Esophagus squamous epithelium (tissue), 4 donors: ENCODE measurements around the gene DHCR7.

Source experiments
- CTCF ChIP-seq, 6 experiments: fragments of 450-650 bp in 4 of 6; fragments of 200-600 bp in 2 of 6; sonication (generic) in 2 of 6; IDR thresholded peaks; one replicate each; pipeline ENCODE4 v1.5.1; 2016 to 2019; ENCODE audit warnings: antibody characterized with exemption in 6 of 6, mild to moderate bottlenecking in 4 of 6, moderate library complexity in 4 of 6
- POLR2A ChIP-seq, 4 donors: fragments of 450-650 bp; IDR thresholded peaks; one replicate each; pipeline ENCODE4 v1.6.1; 2017; ENCODE audit warnings: antibody characterized with exemption in 4 of 4, mild to moderate bottlenecking in 4 of 4, moderate library complexity in 3 of 4

- TF ChIP-seq CTCF (IDR thresholded peaks at IDR 0.05) = no peak
- TF ChIP-seq POLR2A (IDR thresholded peaks at IDR 0.05) = no peak
Observed at GRCh38 chr11:71440021-71440755, 8.0 kb downstream of the DHCR7 start.
